ENCODE data around the gene TCHP.
"Not testable (repeated sequence)": the region's sequence is repeated elsewhere in the genome, so short reads cannot be mapped to it uniquely, and the experiment has no call there.

Gene TCHP, protein sequence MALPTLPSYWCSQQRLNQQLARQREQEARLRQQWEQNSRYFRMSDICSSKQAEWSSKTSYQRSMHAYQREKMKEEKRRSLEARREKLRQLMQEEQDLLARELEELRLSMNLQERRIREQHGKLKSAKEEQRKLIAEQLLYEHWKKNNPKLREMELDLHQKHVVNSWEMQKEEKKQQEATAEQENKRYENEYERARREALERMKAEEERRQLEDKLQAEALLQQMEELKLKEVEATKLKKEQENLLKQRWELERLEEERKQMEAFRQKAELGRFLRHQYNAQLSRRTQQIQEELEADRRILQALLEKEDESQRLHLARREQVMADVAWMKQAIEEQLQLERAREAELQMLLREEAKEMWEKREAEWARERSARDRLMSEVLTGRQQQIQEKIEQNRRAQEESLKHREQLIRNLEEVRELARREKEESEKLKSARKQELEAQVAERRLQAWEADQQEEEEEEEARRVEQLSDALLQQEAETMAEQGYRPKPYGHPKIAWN

GRCh38 chr12:109899783-109900751 is at the start of gene TCHP:
TCHP (plus strand) TSS chr12:109900274; CDS start chr12:109903027, 2,753 bp downstream.
- peak within 1 kb of the TSS; percentile 93 for H3K27ac ChIP-seq
- no peak for TF ChIP-seq Cebpa-rat (IDR thresholded peaks at IDR 0.05)
- H4K20me1 ChIP-seq = no peaks in the 10 kb centered on the region

GRCh38 chr12:109850518-109850917 is 49.6 kb upstream of the TCHP start:
- H3K4me2 ChIP-seq, H3K9ac ChIP-seq, H3K9me3 ChIP-seq, H3K27ac ChIP-seq, H4K20me1 ChIP-seq, H3K4me3 ChIP-seq, H3K27me3 ChIP-seq: not testable (repeated sequence)
- Histone ChIP-seq H3K36me3 (peaks cover 25% of the 10 kb centered on the region), H3K4me1 (peaks cover 15% of the 10 kb centered on the region)

More at GRCh38 chr12:109899783-109900751, at the start of gene TCHP:
- Histone ChIP-seq H3K4me2 (peak within 1 kb of the TSS; percentile 90), H3K9ac (peak within 1 kb of the TSS; percentile 93), H3K36me3 (peaks cover 24% of the 10 kb centered on the region), H3K4me1 (peaks cover 33% of the 10 kb centered on the region), H3K27me3 (no peaks in the 10 kb centered on the region), H3K9me3 (no peaks in the 10 kb centered on the region), H3K4me3 (peak within 1 kb of the TSS; percentile 87)

GRCh38 chr12:109855377-109855776 is 44.7 kb upstream of the TCHP start:
- Histone ChIP-seq H3K27ac (no peak overlapping the region), H3K27me3 (no peaks in the 10 kb centered on the region), H3K9ac (no peak overlapping the region), H4K20me1 (no peaks in the 10 kb centered on the region), H3K4me3 (no peak overlapping the region), H3K4me1 (peaks cover 6% of the 10 kb centered on the region), H3K9me3 (no peaks in the 10 kb centered on the region), H3K4me2 (no peak overlapping the region), H3K36me3 (peaks cover 57% of the 10 kb centered on the region)
- TF ChIP-seq Cebpa-rat (IDR thresholded peaks at IDR 0.05) = no peak

GRCh38 chr12:109857715-109858114 is 42.4 kb upstream of the TCHP start:
- H3K36me3 ChIP-seq = peaks cover 64% of the 10 kb centered on the region
- H3K27me3 ChIP-seq = no peaks in the 10 kb centered on the region

GRCh38 chr12:109858764-109859163 is 41.3 kb upstream of the TCHP start:
- TF ChIP-seq Cebpa-rat (IDR thresholded peaks at IDR 0.05) = no peak
- peaks cover 6% of the 10 kb centered on the region for H3K4me1 ChIP-seq
- H3K27ac ChIP-seq = no peak overlapping the region
- no peak overlapping the region; the same call in 1 of the 2 replicates for H3K4me2 ChIP-seq
- H3K4me3 ChIP-seq = no peak overlapping the region
- H3K9me3 ChIP-seq = no peaks in the 10 kb centered on the region
- peaks cover 6% of the 10 kb centered on the region; the same call in 1 of the 2 replicates for H4K20me1 ChIP-seq
- H3K9ac ChIP-seq = no peak overlapping the region
- H3K36me3 ChIP-seq = peaks cover 60% of the 10 kb centered on the region
- no peaks in the 10 kb centered on the region for H3K27me3 ChIP-seq

More at GRCh38 chr12:109857715-109858114, 42.4 kb upstream of the TCHP start:
- no peak overlapping the region for H3K27ac ChIP-seq
- H3K4me1 ChIP-seq = peaks cover 6% of the 10 kb centered on the region
- no peak overlapping the region for H3K4me2 ChIP-seq
- no peaks in the 10 kb centered on the region for H3K9me3 ChIP-seq
- no peak overlapping the region for H3K9ac ChIP-seq
- H3K4me3 ChIP-seq = no peak overlapping the region
- no peaks in the 10 kb centered on the region for H4K20me1 ChIP-seq
- no peak for TF ChIP-seq Cebpa-rat (IDR thresholded peaks at IDR 0.05)

DNA sequence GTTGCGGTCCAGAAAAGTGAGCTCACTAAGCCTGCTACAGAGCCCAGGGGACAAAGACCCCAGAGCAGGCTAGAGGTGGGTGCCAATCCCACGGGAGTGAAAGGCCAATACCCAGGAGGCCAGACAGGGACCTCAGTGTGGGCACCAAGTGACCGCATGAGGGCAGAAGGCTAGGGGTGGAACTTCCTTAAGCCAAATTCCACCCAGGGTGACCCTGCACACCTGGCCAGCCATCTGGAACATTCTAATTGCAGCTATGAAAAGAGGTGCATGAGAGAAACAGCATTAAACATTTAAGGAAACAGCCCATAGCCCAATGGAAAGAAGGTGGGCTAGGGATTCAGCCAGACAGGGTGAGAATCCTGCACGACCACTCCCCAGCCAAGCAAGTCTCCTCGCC is 39.1 kb upstream of the TCHP start:
- no peak overlapping the region for H3K9ac ChIP-seq
- no peak overlapping the region for H3K4me2 ChIP-seq

DNA sequence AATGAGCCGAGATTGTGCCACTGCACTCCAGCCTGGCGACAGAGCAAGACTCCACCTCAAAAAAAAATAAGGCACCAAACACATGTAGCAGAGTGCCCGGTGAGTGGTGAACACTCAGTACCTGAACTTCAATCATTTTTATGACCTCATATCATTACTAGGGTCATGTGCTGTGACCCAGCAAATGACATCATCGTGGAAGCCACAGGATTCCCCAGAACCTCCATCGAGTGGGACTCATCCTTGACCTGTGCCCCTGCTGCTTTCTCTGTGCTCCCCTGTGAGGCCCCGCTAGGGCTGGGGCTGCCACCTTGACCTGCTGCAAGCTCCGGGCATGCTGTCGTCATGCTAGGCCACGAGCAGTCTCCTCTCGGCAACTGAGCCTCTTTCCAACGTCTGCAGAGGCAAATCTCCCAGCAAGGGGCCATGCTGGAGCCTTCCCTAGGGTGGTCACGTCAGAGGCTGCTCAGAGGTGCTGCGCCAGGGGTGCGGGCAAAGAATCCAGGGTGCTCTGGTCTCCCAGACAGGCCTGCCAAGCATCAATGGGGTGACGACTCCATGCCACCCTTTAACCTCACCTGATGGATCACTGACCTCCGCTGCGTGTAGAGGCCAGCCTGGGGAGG is 38.3 kb upstream of the TCHP start:
- Histone ChIP-seq H3K4me3 (no peak overlapping the region), H3K9me3 (no peaks in the 10 kb centered on the region), H3K27ac (no peak overlapping the region), H3K36me3 (peaks cover 32% of the 10 kb centered on the region), H3K27me3 (no peaks in the 10 kb centered on the region), H3K4me2 (no peak overlapping the region), H4K20me1 (peaks cover 18% of the 10 kb centered on the region; the same call in 1 of the 2 replicates), H3K4me1 (peaks cover 19% of the 10 kb centered on the region), H3K9ac (no peak overlapping the region)
- no peak for TF ChIP-seq Cebpa-rat (IDR thresholded peaks at IDR 0.05)

More for the DNA sequence above, 39.1 kb upstream of the TCHP start:
- Histone ChIP-seq H3K36me3 (peaks cover 40% of the 10 kb centered on the region), H3K27me3 (no peaks in the 10 kb centered on the region), H3K4me3 (no peak overlapping the region), H3K9me3 (no peaks in the 10 kb centered on the region), H3K27ac (no peak overlapping the region), H3K4me1 (peaks cover 19% of the 10 kb centered on the region), H4K20me1 (peaks cover 13% of the 10 kb centered on the region; the same call in 1 of the 2 replicates)
- no peak for TF ChIP-seq Cebpa-rat (IDR thresholded peaks at IDR 0.05)

DNA sequence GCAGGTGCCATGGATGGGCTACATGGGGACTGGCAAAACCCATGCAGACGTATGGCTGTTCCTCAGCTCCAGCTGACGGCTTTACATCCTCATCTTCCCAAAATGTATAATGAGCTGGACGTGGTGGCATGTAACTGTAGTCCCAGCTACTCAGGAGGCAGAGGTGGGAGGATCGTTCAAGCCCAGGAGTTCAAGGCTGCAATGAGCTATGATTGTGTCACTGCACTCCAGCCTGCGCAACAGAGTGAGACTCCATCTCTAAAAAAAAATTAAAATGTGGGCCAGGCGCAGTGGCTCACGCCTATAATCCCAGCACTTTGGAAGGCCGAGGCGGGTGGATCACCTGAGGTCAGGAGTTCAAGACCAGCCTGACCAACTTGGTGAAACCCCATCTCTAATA is 37.6 kb upstream of the TCHP start:
- H4K20me1 ChIP-seq = peaks cover 18% of the 10 kb centered on the region; the same call in 1 of the 2 replicates
- not testable (repeated sequence) for H3K4me2 ChIP-seq, H3K9me3 ChIP-seq, H3K27ac ChIP-seq, H3K9ac ChIP-seq, H3K27me3 ChIP-seq, H3K4me3 ChIP-seq
- H3K4me1 ChIP-seq = peaks cover 26% of the 10 kb centered on the region
- peaks cover 25% of the 10 kb centered on the region for H3K36me3 ChIP-seq

Data from BLaER1 (cell line).